NB4 (cell line): ENCODE results near the gene ANKRD11.

ENCODE experiments used
- TF ChIP-seq, protein P1 (sequence below): IDR thresholded peaks from 2 replicates; pipeline ENCODE4 v1.6.1; 2011; ENCODE audit warnings: low read depth, low read length
- TF ChIP-seq, protein P2 (sequence below): IDR thresholded peaks from one replicate; pipeline ENCODE4 v1.5.1; 2012; ENCODE audit warnings: low read depth, low read length

DNA sequence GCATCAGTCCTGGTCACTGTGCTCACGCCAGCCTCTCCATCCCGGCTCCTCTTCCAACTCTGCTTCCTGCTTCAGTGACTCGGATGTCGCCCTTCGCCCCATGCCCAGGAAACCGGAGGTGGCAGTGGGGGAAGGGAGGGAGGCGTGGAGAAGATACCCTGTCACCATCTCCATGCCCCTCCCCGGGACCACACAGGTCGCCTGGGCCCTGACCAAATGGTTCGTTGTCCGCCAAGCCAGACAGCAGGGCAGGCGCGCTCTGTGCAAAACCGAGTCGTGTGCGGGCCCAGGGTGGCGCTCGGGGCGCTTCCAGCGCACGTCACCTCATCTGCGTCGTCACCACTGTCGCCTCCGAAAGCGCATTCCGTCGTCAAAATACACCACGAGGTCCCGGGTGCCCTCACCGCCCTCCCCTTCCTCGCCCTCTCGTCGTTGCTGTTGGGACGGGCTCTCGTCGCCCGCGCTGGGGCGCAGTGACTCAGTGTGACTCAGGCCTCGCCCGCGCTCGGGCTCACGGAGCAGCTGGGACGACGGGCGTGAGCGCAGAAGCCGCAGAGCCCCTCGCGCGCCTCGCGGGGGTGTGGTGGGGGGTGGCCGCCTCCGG is 233.6 kb downstream of the ANKRD11 start:
- TF ChIP-seq, protein P1, sequence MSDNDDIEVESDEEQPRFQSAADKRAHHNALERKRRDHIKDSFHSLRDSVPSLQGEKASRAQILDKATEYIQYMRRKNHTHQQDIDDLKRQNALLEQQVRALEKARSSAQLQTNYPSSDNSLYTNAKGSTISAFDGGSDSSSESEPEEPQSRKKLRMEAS: no peak
- TF ChIP-seq, protein P2, sequence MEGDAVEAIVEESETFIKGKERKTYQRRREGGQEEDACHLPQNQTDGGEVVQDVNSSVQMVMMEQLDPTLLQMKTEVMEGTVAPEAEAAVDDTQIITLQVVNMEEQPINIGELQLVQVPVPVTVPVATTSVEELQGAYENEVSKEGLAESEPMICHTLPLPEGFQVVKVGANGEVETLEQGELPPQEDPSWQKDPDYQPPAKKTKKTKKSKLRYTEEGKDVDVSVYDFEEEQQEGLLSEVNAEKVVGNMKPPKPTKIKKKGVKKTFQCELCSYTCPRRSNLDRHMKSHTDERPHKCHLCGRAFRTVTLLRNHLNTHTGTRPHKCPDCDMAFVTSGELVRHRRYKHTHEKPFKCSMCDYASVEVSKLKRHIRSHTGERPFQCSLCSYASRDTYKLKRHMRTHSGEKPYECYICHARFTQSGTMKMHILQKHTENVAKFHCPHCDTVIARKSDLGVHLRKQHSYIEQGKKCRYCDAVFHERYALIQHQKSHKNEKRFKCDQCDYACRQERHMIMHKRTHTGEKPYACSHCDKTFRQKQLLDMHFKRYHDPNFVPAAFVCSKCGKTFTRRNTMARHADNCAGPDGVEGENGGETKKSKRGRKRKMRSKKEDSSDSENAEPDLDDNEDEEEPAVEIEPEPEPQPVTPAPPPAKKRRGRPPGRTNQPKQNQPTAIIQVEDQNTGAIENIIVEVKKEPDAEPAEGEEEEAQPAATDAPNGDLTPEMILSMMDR: no peak
